ENCODE results near the gene SLC25A27.

The SLC25A27 gene

DNA sequence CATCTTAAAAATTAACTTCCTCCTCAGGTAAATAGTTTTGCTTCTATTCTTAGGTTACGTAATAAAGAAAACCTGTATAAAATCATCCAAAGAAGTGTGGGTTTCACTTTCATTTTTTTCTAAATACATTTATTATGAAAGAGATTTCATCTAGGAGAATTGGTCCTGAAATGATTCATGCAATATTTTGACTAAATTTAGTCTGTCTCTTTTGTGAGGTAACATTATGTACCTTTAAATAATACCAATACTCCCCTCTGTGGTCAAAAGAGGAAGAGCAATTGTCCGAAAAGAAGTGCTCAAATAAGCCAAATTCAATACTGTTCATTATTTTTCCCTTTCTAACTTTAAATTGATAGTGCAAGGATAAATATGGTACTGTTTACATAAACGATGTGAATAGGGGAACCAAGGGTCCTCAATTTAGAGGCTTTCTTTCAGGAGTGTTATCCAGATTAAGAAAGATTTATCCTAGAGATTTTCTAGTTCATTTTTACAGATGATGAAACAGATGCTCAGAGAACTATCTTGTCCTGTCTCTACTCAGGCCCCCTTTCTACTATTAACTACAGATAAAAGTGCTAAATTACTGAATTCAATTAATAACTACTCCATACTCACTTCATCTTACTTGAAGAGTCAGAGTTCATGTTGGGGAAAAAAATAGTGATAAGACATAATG lies 26.4 kb upstream of the SLC25A27 start:
- TF ChIP-seq, protein P1, sequence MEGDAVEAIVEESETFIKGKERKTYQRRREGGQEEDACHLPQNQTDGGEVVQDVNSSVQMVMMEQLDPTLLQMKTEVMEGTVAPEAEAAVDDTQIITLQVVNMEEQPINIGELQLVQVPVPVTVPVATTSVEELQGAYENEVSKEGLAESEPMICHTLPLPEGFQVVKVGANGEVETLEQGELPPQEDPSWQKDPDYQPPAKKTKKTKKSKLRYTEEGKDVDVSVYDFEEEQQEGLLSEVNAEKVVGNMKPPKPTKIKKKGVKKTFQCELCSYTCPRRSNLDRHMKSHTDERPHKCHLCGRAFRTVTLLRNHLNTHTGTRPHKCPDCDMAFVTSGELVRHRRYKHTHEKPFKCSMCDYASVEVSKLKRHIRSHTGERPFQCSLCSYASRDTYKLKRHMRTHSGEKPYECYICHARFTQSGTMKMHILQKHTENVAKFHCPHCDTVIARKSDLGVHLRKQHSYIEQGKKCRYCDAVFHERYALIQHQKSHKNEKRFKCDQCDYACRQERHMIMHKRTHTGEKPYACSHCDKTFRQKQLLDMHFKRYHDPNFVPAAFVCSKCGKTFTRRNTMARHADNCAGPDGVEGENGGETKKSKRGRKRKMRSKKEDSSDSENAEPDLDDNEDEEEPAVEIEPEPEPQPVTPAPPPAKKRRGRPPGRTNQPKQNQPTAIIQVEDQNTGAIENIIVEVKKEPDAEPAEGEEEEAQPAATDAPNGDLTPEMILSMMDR (conservative IDR thresholded peaks at IDR 0.05; ENCODE audit: low read depth, low read length): peak; percentile 64
- DNase-seq (ENCODE audit: low read depth): no peak
- H3K4me3 ChIP-seq (ENCODE audit: low read length): no peak overlapping the region

DNA sequence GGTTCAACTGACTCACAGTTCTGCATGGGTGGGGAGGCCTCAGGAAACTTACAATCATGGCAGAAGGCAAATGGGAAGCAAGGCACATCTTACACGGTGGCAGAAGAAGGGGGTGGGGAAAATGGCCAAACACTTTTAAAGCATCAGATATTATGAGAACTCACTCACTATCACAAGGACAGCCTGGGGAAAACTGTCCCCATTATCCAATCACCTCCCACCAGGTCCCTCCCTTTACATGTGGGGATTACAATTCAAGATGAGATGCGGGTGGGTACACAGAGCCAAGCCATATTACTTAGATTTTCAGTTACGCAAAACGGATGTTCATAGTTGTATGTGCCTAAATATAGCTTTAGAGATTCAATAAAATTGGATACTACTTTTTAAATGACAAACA lies 25.8 kb upstream of the SLC25A27 start:
- DNase-seq (ENCODE audit: low read depth): no peak
- no peak overlapping the region for H3K4me3 ChIP-seq (ENCODE audit: low read length)
- TF ChIP-seq, protein P1 (conservative IDR thresholded peaks at IDR 0.05; ENCODE audit: low read depth, low read length): no peak

DNA sequence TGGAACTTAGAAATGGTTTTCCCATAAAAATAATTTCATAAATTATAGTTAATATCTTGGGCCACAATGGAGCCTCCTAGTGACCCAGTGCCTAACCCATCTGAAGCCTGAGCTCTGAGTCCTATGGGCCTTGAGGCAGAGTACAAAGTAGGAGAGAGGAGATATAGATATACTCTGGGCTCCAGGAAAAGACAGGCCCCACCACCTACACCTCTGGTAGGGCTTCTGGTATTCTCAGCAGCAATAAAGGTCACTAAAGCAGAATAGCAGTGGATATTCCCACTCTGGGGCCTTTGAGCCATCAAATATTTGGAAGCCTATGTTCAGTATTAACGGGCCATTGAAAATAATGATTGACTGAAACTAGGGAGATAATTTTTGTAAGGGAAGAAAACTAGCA lies 24.3 kb upstream of the SLC25A27 start:
- H3K4me3 ChIP-seq (ENCODE audit: low read length): no peak overlapping the region
- DNase-seq (ENCODE audit: low read depth): no peak
- TF ChIP-seq, protein P1 (conservative IDR thresholded peaks at IDR 0.05; ENCODE audit: low read depth, low read length): no peak

DNA sequence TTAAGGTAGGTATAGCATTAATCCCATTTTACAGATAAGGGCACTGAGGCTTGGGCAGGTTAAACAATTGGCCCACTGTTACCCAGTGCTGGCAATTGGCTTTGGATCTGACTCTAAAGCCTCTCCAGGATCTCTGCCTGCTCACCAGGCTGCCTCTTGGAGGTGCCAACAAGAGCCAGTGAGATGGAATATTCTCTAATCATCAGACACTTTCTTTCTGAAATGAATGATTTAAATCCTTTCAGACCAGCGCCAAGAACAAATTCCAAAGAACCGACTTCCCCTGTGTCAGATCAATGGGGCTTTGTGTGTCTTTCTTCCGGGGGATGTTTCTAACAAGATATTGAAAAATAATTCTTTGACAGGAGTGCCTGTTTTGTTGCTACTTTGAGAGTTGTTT lies 23.8 kb upstream of the SLC25A27 start:
- TF ChIP-seq, protein P1 (conservative IDR thresholded peaks at IDR 0.05; ENCODE audit: low read depth, low read length): no peak
- no peak overlapping the region for H3K4me3 ChIP-seq (ENCODE audit: low read length)
- no peak for DNase-seq (ENCODE audit: low read depth)

DNA sequence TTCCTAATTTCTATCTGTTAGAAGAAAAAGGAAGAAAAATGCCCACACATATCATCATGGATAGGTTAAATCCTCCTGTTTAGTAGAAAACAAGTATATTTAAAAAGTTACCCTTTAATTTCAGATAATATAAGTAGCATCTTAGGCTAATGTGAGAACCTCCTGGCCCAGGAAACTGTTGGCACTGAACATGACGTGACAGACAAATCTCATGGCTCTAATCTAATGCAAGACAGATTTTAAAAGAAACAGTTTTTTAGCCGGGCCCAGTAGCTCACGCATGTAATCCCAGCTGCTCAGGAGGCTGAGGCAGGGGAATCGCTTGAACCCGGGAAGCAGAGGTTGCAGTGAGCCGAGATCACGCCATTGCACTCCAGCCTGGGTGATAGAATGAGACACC lies 23.1 kb upstream of the SLC25A27 start:
- DNase-seq (ENCODE audit: low read depth): no peak
- TF ChIP-seq, protein P1 (conservative IDR thresholded peaks at IDR 0.05; ENCODE audit: low read depth, low read length): no peak
- H3K4me3 ChIP-seq (ENCODE audit: low read length): no peak overlapping the region

DNA sequence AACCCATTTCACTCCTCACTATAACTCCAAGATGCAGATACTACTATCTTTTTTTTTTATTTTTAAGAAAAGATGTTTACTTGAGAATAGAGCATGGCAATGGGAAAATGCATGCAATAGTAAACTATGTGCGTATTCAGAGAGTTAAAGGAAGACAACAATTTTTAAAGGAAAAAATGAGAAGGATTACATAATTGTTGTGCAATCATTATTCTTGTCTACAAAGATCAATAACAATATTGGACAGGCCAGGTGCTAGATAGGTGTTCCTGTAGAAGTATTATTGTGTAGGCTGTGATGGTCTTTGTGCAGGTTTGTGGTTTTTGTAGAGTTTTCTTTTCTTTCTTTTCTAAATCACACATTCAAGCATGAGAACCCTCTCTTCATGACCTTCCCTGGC lies 20.7 kb upstream of the SLC25A27 start:
- H3K4me3 ChIP-seq (ENCODE audit: low read length): no peak overlapping the region
- DNase-seq (ENCODE audit: low read depth): no peak
- TF ChIP-seq, protein P1 (conservative IDR thresholded peaks at IDR 0.05; ENCODE audit: low read depth, low read length): no peak

DNA sequence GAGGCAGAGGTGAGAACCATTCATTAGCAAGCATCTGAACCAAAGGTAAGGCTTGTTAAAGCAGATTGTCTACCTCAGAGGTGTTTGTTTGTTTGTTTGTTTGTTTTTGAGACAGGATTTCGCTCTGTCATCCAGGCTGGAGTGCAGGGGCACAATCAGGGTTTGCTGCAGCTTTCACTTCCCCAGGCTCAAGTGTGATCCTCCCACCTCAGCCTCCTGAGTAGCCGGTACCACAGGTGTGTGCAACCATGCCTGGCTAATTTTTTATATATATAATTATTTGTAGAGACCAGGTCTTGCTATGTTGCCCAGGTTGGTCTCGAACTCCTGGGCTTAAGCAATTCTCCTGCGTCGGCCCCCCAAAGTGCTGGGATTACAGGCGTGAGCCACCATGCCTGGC lies 17.3 kb upstream of the SLC25A27 start:
- TF ChIP-seq, protein P1 (conservative IDR thresholded peaks at IDR 0.05; ENCODE audit: low read depth, low read length): no peak
- H3K4me3 ChIP-seq (ENCODE audit: low read length): no peak overlapping the region
- no peak for DNase-seq (ENCODE audit: low read depth)
